Testis (tissue), 3 donors: Measurements from ENCODE around the gene EFCAB11. TPM values are rescaled to one million over a fixed set of nuclear protein-coding genes. Genes with fewer than 3 reads are reported as not detected.

ENCODE experiments used
- DNase-seq: peaks from one replicate; pipeline ENCODE4 v3.0.0-alpha.2; 2019
- H3K27ac ChIP-seq, 2 donors: fragments of 200-600 bp; sonication (generic); one replicate each; pipeline ENCODE4 v1.5.1; 2019
- H3K27me3 ChIP-seq: fragments of 200-600 bp; sonication (generic); one replicate; pipeline ENCODE4 v1.5.1; 2019
- H3K36me3 ChIP-seq: fragments of 200-600 bp; sonication (generic); one replicate; pipeline ENCODE4 v1.5.1; 2017; ENCODE audit warnings: low read depth; ENCODE audit errors: missing control alignments
- H3K4me1 ChIP-seq: fragments of 200-600 bp; sonication (generic); one replicate; pipeline ENCODE4 v1.5.1; 2019
- H3K4me3 ChIP-seq, 2 donors: fragments of 200-600 bp; sonication (generic); one replicate each; pipeline ENCODE4 v1.5.1; 2017 to 2019
- H3K9me3 ChIP-seq: fragments of 200-600 bp; sonication (generic); one replicate; pipeline ENCODE4 v1.5.1; 2017
- CTCF ChIP-seq, 3 experiments: fragments of 450-650 bp in 2 of 3; fragments of 200-600 bp in 1 of 3; sonication (generic) in 1 of 3; IDR thresholded peaks; one replicate each; pipeline ENCODE4 v1.5.1; 2016 to 2019; ENCODE audit warnings: antibody characterized with exemption in 3 of 3, mild to moderate bottlenecking in 2 of 3, moderate library complexity in 1 of 3
- POLR2A ChIP-seq: fragments of 450-650 bp; IDR thresholded peaks from one replicate; pipeline ENCODE4 v1.6.1; 2017; ENCODE audit warnings: antibody characterized with exemption, mild to moderate bottlenecking, moderate library complexity
- WGBS, 2 donors: methylation state at CpG; one replicate each; pipeline ENCODE4 v1.1.5; 2018; 5-methylcytosine and 5-hydroxymethylcytosine counted together
- intact Hi-C: fragments of 100-400 bp; cut with DNase I; formaldehyde crosslinking; loops from one replicate; pipeline ENCODE4 v1.15.1; 2023; ENCODE audit warnings: low total_unique reads
- polyA plus RNA-seq: library from polyadenylated mRNA; stranded (reverse); fragments of 350-450 nt; fragmentation: Illumina TruSeq; extraction: RNeasy Lipid Tissue Mini Kit (QIAGEN cat#74804); gene quantifications from one replicate; pipeline ENCODE4 v1.2.3, GENCODE V29; 2014; ENCODE audit warnings: low read depth, low replicate concordance; ENCODE audit not compliant: insufficient read depth
- total RNA-seq, 2 donors: library from RNA; depleted of rRNA; stranded (reverse); fragments of >200 nt; gene quantifications; one replicate each; pipeline ENCODE4 v1.2.3, GENCODE V29; 2016

EFCAB11 gene
- total and polyA plus RNA-seq, 3 donors from 2014 or later = 30.5 to 78.3 (median 50.6) TPM

- WGBS, 2 donors = 83 to 93% methylated on average over 1 of the region's 1 CpG
- Histone ChIP-seq H3K36me3 (no peaks in the 10 kb centered on the region), H3K9me3 (no peaks in the 10 kb centered on the region), H3K27me3 (no peaks in the 10 kb centered on the region), H3K4me1 (no peaks in the 10 kb centered on the region), H3K27ac (no peak overlapping the region), H3K4me3 (no peak overlapping the region)
- no peak for DNase-seq
- intact Hi-C loops = no loop called here
- no peak for TF ChIP-seq CTCF (IDR thresholded peaks at IDR 0.05)
- TF ChIP-seq POLR2A = no peak
Observed at GRCh38 chr14:89849931-89850330, 104.6 kb downstream of the EFCAB11 start.

DNA sequence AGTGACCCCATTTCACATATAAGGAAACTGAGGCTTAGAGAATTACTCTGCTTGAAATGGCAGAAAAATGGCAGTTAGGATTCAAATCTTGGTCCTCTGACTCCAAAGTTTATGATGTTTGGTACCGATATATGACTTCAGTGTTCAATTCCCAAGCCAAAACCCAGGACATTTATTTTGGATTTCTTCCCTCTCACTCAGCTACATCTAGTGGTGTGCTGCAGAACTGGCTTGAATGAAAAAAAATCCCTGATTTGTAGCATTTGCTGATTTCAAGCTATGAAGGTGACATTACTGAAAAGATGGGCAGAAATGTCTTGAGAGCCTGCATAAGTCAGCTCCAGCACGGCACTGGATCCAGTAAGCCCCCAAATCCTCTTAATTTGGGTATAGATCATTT is 106.4 kb downstream of the EFCAB11 start:
- DNase-seq = no peak
- TF ChIP-seq CTCF (IDR thresholded peaks at IDR 0.05) (peak in 1 of 3 experiments; percentile 8), POLR2A (no peak)
- no peaks in the 10 kb centered on the region for H3K36me3 ChIP-seq
- no peaks in the 10 kb centered on the region for H3K4me1 ChIP-seq
- no peaks in the 10 kb centered on the region for H3K27me3 ChIP-seq
- no peak overlapping the region for H3K27ac ChIP-seq
- intact Hi-C loops = no loop called here
- no peak overlapping the region for H3K4me3 ChIP-seq
- 69 to 75% methylated on average over 2 of the region's 2 CpGs for WGBS, 2 donors
- H3K9me3 ChIP-seq = no peaks in the 10 kb centered on the region

- intact Hi-C loops = no loop called here
- 83 to 86% methylated on average over 5 of the region's 5 CpGs for WGBS, 2 donors
- DNase-seq = no peak
Observed at GRCh38 chr14:89845346-89845745, 109.2 kb downstream of the EFCAB11 start.

DNA sequence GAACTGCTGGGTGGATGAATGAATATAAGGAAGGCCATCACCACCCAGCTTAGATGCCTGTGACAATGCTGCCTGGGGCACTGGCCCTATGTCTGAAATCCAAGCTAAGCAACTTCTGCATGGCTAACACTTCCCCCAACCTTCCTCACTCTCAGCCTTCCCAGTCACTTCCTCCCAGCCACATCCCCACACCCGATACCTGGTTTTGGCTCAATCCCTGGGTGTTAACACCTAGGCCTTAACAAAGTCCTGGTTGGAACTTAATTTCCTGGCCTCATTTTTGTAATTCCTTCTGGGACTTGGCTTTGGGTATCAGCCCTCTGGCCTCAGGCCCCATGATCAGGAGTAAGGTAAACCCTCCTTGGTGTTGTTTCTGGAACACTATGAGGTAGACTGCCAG is 110.0 kb downstream of the EFCAB11 start:
- no peak for DNase-seq
- H3K27me3 ChIP-seq = no peaks in the 10 kb centered on the region
- H3K4me3 ChIP-seq = no peak overlapping the region
- H3K27ac ChIP-seq = no peak overlapping the region
- 94 to 100% methylated on average over 1 of the region's 1 CpG for WGBS, 2 donors
- no peaks in the 10 kb centered on the region for H3K4me1 ChIP-seq
- H3K36me3 ChIP-seq = no peaks in the 10 kb centered on the region
- H3K9me3 ChIP-seq = no peaks in the 10 kb centered on the region
- intact Hi-C loops = no loop called here
- TF ChIP-seq POLR2A (no peak), CTCF (IDR thresholded peaks at IDR 0.05) (no peak)

More at GRCh38 chr14:89845346-89845745, 109.2 kb downstream of the EFCAB11 start:
- H3K4me3 ChIP-seq = no peak overlapping the region
- H3K27ac ChIP-seq = no peak overlapping the region
- H3K36me3 ChIP-seq = no peaks in the 10 kb centered on the region
- H3K9me3 ChIP-seq = no peaks in the 10 kb centered on the region
- H3K27me3 ChIP-seq = no peaks in the 10 kb centered on the region
- no peak for TF ChIP-seq CTCF (IDR thresholded peaks at IDR 0.05)
- no peak for TF ChIP-seq POLR2A
- no peaks in the 10 kb centered on the region for H3K4me1 ChIP-seq

- Histone ChIP-seq H3K36me3 (no peaks in the 10 kb centered on the region), H3K27ac (no peak overlapping the region), H3K4me3 (no peak overlapping the region), H3K4me1 (no peaks in the 10 kb centered on the region), H3K9me3 (no peaks in the 10 kb centered on the region), H3K27me3 (no peaks in the 10 kb centered on the region)
- intact Hi-C loops = no loop called here
- DNase-seq = no peak
- 93 to 94% methylated on average over 3 of the region's 3 CpGs for WGBS, 2 donors
- TF ChIP-seq CTCF (IDR thresholded peaks at IDR 0.05) (no peak), POLR2A (no peak)
Observed at GRCh38 chr14:89842837-89843236, 111.7 kb downstream of the EFCAB11 start.
